ENCODE results near the gene TCP11L2. TPM values are rescaled to one million over a fixed set of nuclear protein-coding genes. Genes with fewer than 3 reads are reported as not detected.
A peak's percentile ranks its signal among the peaks of the same experiment; 100 is the strongest.
"Not testable (repeated sequence)": the region's sequence is repeated elsewhere in the genome, so short reads cannot be mapped to it uniquely, and the experiment has no call there.

Gene TCP11L2
- total RNA-seq, 1 experiment from 2014 or later: 1.4 TPM

DNA sequence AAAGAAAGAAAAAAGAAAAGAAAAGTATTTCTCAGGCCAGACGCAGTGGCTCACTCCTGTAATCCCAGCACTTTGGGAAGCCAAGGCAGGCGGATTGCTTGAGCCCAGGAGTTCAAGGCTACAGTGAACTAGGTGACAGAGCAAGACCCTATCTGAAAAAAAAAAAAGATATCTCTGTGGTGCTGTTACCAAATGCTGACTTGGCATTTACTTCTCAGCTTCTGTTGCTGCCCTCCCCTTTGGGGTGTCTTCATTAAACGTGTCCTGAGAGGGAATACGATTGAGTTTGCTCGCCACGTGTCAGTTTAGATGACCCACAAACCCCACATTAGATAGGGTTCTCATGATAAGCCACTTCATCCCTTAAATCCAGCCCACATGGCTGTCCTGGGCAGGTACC is 50.6 kb downstream of the TCP11L2 start:
- 0 out of 2 replicates have a peak, but pooled peaks cover 3% of the 10 kb centered on the region for H3K27me3 ChIP-seq (replicated peaks)
- H3K27ac ChIP-seq: no peak overlapping the region
- no peak for DNase-seq (ENCODE audit: low read depth in 1 of 2, low spot score in 2 of 2)
- no peak overlapping the region for H3K4me3 ChIP-seq
- H3K4me1 ChIP-seq (replicated peaks): no peaks in the 10 kb centered on the region
- no peaks in the 10 kb centered on the region for H3K36me3 ChIP-seq
- no peaks in the 10 kb centered on the region for H3K9me3 ChIP-seq (replicated peaks)

DNA sequence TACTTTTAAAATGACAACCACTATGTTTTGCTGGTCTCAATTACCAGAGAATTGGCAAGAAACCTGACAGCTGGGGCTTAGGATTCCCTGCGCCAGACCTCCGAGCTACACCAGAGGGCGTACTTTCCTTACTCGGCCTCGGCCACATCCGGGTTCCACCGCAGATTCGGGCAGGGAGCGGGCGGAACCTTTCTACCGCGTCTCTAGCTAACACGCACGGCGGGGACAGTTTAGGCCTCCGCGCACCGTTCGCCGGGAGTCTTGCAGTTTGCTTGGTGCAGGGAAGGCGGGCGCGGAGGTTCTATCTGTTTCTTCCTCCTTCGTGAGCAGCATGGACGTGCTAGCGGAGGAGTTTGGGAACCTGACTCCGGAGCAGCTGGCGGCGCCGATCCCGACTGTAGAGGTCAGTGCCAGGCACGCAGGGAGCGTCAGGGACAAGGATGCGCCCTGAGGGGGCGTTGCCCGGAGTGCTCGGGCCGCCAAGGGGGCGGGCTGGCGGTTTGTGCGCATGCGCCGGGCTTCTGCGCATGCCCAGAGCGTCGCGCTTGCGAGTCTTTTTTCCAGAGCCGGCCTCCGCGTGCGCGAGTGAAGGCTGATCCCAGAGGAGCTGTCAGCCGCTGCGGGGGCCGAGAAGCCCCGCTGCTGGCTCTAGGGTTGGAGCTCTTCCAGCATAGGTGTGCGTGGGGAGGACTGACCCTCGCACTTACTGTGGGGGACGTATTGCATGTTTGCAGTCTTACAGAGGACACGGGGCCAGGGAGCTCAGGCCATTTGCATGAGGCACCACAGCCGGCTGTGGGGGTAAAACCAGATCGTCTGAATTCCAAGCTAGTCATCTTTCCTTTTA is 55.2 kb downstream of the TCP11L2 start, which contains the start of gene POLR3B:
TSS of gene POLR3B (plus strand) at position 200 of the 847 bp plus-strand sequence. CDS start at position 332, 132 bp downstream.
- no peaks in the 10 kb centered on the region for H3K27me3 ChIP-seq (replicated peaks)
- H3K4me1 ChIP-seq (replicated peaks): no peaks in the 10 kb centered on the region
- H3K36me3 ChIP-seq: no peaks in the 10 kb centered on the region; the same call in 1 of the 2 replicates
- peak within 1 kb of the TSS; percentile 66 for H3K4me3 ChIP-seq
- H3K9me3 ChIP-seq (replicated peaks): no peaks in the 10 kb centered on the region
- peak within 1 kb of the TSS; percentile 36 for H3K27ac ChIP-seq
- DNase-seq (ENCODE audit: low read depth in 1 of 2, low spot score in 2 of 2): peak; percentile 96 to 98

DNA sequence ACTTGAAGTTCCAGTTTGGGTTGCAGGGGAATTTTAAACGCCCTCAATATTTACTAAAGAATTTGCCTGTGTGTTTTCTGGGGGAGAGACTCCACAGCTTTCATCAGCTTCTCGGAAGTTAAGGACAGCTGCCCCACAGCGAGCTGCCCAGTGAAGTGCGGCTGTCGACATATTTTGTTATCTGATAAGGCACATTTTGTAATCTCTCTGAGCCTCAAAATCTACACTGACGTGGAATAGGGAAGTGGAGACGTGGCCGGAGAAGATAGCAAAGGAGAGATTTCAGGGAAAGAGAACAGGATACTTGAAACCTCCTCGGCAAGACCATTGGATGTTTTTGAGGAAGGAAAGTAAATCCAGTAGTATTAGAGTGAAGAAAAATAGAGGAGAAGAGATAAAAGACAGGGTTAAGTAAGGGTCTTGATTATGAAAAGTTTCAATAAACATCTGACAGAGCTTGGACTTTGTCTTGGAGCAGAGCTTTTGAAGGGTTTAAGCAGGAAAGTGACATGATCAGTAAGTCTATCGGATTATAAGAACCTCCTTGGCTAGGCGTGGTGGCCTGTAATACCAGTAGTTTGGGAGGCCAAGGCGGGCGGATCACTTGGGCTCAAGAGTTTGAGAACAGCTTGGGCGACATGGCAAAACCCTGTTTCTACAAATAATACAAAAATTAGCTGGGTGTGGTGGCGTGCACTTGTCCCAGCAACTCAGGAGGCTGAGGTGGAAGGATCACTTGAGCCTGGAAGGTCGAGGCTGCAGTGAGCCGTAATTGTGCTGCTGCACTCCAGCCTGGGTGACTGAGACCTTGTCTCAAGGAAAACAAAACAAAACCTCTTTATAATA is 56.1 kb downstream of the TCP11L2 start:
- peak overlapping the region; percentile 66 for H3K4me3 ChIP-seq
- no peaks in the 10 kb centered on the region for H3K4me1 ChIP-seq (replicated peaks)
- H3K27ac ChIP-seq: peak overlapping the region; percentile 36
- no peaks in the 10 kb centered on the region for H3K27me3 ChIP-seq (replicated peaks)
- H3K36me3 ChIP-seq: no peaks in the 10 kb centered on the region; the same call in 1 of the 2 replicates
- DNase-seq (ENCODE audit: low read depth in 1 of 2, low spot score in 2 of 2): no peak
- H3K9me3 ChIP-seq (replicated peaks): no peaks in the 10 kb centered on the region

DNA sequence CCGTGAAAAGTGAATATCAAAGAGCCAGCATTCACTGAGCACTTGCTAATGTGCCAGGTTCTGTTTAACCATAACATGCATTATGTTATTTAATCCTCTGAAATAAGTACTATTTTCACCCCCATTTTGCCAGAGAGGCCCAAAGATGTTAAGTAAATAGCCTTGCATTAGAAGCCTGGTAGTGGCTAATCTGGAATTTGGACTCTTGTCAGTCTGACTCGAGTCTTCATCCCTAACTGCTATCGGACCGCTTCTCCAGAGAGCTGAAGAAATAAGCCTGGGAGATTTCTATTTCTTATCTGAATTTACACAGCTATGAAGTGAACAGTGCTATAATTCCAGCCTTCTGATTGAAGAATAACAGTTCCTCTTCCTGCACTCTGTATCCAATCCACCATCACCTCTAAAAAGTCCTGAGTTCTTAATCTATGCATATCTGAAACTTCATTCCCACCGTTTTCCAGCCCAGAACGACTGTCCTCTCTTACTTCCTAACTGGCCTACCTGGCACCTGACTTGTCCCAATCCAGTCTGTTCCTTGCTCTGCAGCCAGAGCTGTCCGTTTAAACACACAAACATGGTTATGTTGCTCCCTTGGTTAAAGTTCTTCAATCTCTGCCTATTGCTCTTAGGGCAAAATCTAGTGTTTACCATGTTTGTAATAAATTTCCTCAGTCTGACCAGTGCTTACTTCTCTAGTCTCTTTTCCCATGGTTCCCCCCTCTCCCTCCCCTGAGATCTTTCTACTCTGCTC is 57.3 kb downstream of the TCP11L2 start:
- Histone ChIP-seq H3K4me3 (no peak overlapping the region), H3K4me1 (replicated peaks) (no peaks in the 10 kb centered on the region), H3K9me3 (replicated peaks) (no peaks in the 10 kb centered on the region), H3K27ac (no peak overlapping the region), H3K27me3 (replicated peaks) (no peaks in the 10 kb centered on the region), H3K36me3 (peaks cover 7% of the 10 kb centered on the region)
- no peak for DNase-seq (ENCODE audit: low read depth in 1 of 2, low spot score in 2 of 2)

DNA sequence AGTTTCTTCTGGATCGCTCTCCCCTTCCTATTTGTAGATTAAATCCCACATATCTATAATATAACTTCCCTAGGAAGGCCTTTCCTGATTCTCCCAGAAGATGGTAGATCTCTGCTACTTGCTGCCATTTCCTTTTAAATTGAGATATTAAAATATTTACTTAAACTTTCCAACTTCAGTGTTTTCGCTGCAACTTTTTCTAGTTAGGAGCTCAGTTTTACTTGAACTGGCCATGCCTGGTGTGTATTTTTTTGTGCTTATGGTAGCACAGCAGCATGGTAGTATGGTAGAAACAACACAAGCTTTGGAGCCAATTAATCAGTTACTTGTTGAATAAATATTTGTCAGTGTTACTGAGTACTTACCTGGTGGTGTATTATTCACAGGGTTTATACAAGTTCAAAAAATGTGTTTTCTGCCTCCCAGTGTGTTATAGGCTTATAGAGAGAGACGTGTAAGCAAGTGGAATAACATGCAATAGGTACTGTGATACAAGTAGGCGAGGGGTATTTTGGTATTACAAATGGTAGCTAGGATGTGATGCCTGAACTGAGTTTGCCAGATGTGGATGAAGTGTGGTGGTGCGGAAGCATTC is 58.0 kb downstream of the TCP11L2 start:
- DNase-seq (ENCODE audit: low read depth in 1 of 2, low spot score in 2 of 2): no peak
- Histone ChIP-seq H3K36me3 (peaks cover 7% of the 10 kb centered on the region), H3K27me3 (replicated peaks) (no peaks in the 10 kb centered on the region), H3K27ac (no peak overlapping the region), H3K4me1 (replicated peaks) (no peaks in the 10 kb centered on the region), H3K4me3 (no peak overlapping the region), H3K9me3 (replicated peaks) (no peaks in the 10 kb centered on the region)

DNA sequence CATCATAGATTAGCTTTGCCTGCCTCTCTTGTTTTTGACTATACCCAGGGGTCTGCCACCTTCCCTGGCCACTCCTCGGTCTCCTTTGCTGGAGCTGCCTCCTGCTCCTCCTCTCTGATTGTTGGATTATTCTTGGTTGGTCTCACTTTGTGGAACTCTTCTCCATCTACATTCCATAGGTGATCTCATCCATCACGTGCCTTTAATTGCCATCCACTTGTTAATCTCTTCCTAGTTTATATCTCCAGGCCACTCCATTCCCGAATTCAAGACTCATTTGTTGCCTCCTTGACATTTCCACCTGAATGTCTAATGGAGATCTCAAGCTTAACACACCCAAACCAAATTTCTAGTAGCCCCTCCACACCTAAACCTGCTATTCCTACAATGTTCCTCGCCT is 60.4 kb downstream of the TCP11L2 start:
- H3K27ac ChIP-seq: no peak overlapping the region
- peaks cover 18% of the 10 kb centered on the region for H3K36me3 ChIP-seq
- no peaks in the 10 kb centered on the region for H3K27me3 ChIP-seq (replicated peaks)
- H3K9me3 ChIP-seq (replicated peaks): no peaks in the 10 kb centered on the region
- no peaks in the 10 kb centered on the region for H3K4me1 ChIP-seq (replicated peaks)
- DNase-seq (ENCODE audit: low read depth in 1 of 2, low spot score in 2 of 2): no peak
- no peak overlapping the region for H3K4me3 ChIP-seq

DNA sequence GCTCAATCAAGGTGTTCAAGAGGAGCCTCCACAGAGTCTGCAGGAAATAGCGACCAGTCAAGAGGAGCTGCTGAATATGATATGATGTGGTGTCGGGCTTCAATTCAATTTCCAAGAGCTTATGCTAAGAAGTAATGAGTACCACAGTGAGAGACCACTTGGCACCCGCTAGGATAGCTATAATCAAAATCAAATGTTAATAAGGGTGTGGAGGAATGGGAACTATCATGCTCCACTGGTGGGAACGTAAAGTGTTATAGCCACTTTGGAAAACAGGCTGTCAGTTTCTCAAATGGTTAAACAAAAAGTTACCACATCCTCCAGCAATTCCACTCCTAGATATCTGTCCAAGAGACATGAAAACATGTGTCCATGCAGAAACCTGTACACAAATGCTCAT is 61.7 kb downstream of the TCP11L2 start:
- Histone ChIP-seq H3K36me3 (peaks cover 23% of the 10 kb centered on the region), H3K9me3 (replicated peaks) (no peaks in the 10 kb centered on the region), H3K27ac (no peak overlapping the region), H3K4me1 (replicated peaks) (peaks cover 2% of the 10 kb centered on the region), H3K27me3 (replicated peaks) (no peaks in the 10 kb centered on the region), H3K4me3 (no peak overlapping the region)
- no peak for DNase-seq (ENCODE audit: low read depth in 1 of 2, low spot score in 2 of 2)

DNA sequence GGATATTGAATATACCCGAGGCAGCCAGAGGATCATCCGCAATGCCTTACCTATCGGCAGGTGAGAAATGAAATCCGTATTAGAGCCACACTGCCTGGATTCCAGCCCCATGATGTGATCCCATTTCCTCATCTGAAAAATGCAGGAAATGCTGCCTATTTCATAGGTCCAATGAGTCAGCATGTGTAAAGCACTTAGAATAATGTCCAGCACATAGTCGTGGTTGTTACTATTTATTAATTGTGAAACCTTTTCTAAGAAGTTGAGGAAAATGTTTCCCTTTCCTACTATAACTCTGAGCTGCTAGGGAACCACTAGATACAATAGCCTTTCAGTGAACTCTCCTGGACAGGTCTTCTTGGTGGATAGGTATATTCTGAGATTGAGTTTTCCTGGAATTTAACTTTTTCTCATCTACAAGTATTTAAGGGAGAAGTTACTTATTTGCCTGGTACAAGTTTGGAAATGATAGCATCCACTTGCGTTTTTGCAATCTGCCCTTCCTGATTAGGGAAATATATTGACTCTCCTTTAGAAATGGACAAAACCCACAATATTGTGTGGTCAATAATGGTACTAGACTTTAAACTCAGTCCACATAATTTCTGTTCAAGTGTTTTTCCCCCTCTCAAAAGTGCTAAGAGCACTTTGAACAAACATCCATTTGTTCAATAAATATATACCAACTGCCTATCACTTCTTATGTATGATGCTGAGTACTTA is 67.3 kb downstream of the TCP11L2 start:
- Histone ChIP-seq H3K9me3 (replicated peaks) (no peaks in the 10 kb centered on the region), H3K4me3 (no peak overlapping the region), H3K27ac (peak overlapping the region; percentile 51), H3K4me1 (replicated peaks) (peaks cover 11% of the 10 kb centered on the region), H3K27me3 (replicated peaks) (no peaks in the 10 kb centered on the region), H3K36me3 (peaks cover 38% of the 10 kb centered on the region)
- DNase-seq (ENCODE audit: low read depth in 1 of 2, low spot score in 2 of 2): peak in 1 of 2 experiments; percentile 53

DNA sequence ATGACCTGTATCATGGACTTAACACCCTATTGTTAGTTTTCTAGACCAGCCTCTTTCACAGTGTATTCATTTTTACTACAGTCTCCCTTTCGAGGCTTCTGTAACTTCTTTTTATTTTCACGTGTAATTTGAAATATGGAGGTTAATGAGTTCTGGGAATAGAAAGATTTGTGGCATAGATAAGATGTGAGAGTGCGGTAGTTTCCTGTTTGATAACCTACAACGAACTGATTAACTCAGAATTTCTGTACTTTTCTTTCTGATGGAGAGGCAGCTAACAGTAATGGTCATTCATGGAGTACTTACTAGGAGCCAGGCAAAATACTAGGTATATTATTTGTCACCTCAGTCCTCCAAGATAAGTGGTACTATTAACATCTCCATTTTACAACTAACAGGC is 76.3 kb downstream of the TCP11L2 start:
- H3K9me3 ChIP-seq (replicated peaks): peaks cover 3% of the 10 kb centered on the region; the same call in 1 of the 2 replicates
- no peak for DNase-seq (ENCODE audit: low read depth in 1 of 2, low spot score in 2 of 2)
- H3K27ac ChIP-seq: no peak overlapping the region
- peaks cover 56% of the 10 kb centered on the region for H3K36me3 ChIP-seq
- no peaks in the 10 kb centered on the region for H3K27me3 ChIP-seq (replicated peaks)
- no peaks in the 10 kb centered on the region for H3K4me1 ChIP-seq (replicated peaks)
- H3K4me3 ChIP-seq: no peak overlapping the region

DNA sequence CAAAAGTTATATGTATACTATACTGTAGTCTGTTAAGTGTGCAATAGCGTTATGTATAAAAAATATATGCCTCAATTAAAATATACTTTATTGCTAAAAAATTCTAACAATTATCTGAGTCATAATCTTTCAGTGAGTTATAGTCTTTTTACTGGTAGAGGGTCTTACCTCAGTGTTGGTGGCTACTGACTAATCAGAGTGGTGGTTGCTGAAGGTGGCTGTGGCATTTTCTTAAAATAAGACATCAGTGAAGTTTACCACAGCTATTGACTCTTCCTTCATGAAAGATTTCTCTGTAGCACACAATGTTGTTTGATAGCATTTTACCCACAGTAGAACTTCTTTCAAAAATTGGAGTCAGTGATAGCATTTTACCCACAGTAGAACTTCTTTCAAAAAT is 78.4 kb downstream of the TCP11L2 start:
- H3K4me3 ChIP-seq: no peak overlapping the region
- DNase-seq (ENCODE audit: low read depth in 1 of 2, low spot score in 2 of 2): no peak
- H3K27ac ChIP-seq: no peak overlapping the region
- H3K4me1 ChIP-seq (replicated peaks): no peaks in the 10 kb centered on the region
- H3K9me3 ChIP-seq (replicated peaks): peaks cover 3% of the 10 kb centered on the region; the same call in 1 of the 2 replicates
- H3K36me3 ChIP-seq: peaks cover 62% of the 10 kb centered on the region
- no peaks in the 10 kb centered on the region for H3K27me3 ChIP-seq (replicated peaks)

DNA sequence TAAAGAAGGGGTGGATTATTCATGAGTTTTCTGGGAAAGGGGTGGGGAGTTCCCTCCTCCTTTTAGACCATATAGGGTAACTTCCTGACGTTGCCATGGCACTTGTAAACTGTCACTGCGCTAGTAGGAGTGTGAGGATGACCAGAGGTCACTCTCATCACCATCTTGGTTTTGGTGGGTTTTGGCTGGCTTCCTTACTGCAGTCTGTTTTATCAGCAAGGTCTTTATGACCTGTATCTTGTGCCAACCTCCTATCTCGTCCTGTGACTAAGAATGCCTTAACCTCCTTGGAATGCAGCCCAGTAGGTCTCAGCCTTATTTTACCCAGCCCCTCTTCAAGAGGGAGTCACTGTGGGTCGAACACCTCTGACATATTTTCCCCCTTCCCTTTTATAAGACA is 79.3 kb downstream of the TCP11L2 start:
- not testable (repeated sequence) for H3K4me1 ChIP-seq (replicated peaks); DNase-seq (ENCODE audit: low read depth in 1 of 2, low spot score in 2 of 2); H3K4me3 ChIP-seq; H3K9me3 ChIP-seq (replicated peaks); H3K27ac ChIP-seq; H3K27me3 ChIP-seq (replicated peaks)
- peaks cover 55% of the 10 kb centered on the region for H3K36me3 ChIP-seq

DNA sequence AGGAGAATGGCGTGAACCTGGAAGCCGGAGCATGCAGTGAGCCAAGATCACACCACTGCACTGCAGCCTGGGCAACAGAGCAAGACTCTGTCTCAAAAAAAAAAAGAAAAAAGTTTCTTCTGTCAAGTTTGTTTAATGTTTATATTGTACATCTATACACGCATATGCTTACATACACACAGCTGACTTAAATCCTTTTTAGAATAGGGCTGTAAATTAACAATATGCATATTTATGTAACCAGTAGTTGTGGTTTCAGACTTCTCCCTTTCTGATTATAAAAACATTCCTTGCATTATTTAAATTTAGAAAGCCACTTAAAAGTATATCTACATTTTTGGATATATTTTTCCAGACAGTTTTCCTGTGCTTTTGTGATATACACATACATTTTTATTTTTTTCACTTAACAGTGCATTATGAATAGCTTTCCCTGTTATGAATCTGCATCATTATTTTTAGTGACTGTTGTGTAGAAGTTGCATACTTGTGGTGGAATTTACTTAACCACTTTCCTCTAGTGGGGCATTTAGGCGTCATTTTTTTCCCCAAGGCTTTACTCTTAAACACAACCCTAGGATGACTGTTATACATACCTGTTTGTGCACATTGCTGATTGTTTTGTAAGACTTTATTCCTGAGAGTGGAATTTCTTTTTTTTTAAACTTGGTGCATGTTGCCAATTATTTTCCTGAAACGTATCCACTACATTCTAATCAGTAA is 84.4 kb downstream of the TCP11L2 start:
- DNase-seq (ENCODE audit: low read depth in 1 of 2, low spot score in 2 of 2): peak in 1 of 2 experiments; percentile 31
- Histone ChIP-seq H3K4me3 (no peak overlapping the region), H3K9me3 (replicated peaks) (peaks cover 3% of the 10 kb centered on the region; the same call in 1 of the 2 replicates), H3K4me1 (replicated peaks) (no peaks in the 10 kb centered on the region), H3K36me3 (peaks cover 23% of the 10 kb centered on the region), H3K27me3 (replicated peaks) (no peaks in the 10 kb centered on the region), H3K27ac (no peak overlapping the region)
